H1 (cell line): ENCODE data around the gene LCN6. TPM values are rescaled to one million over a fixed set of nuclear protein-coding genes. Genes with fewer than 3 reads are reported as not detected.

ENCODE experiments used
- CTCF ChIA-PET: fragments of 300-600 bp; sonication (Branson Sonifier 250); formaldehyde crosslinking; loops from one replicate; lab custom pipeline; 2021; ENCODE audit not compliant: partially characterized antibody; lab: Charles Lee
- POLR2A ChIA-PET: fragments of 300-600 bp; sonication (Branson Sonifier 250); formaldehyde crosslinking; loops from one replicate; lab custom pipeline; 2021; ENCODE audit warnings: inconsistent platforms; ENCODE audit not compliant: partially characterized antibody; lab: Charles Lee
- DNase-seq, 2 experiments: peaks; one replicate each; pipeline versions ENCODE4 v3.0.0 to v3.0.0-alpha.2; 2010 to 2022; ENCODE audit warnings: low spot score in 2 of 2, low read depth in 1 of 2, mixed read lengths in 1 of 2
- FAIRE-seq: peaks from 2 replicates; lab custom pipeline; 2011; peaks lifted over from hg19 to GRCh38; lab: Jason Lieb, UNC
- H2AFZ ChIP-seq: 2 replicates; pipeline ENCODE4 v1.8.1; 2012; ENCODE audit warnings: low read length, inconsistent platforms
- H2AK5ac ChIP-seq: 2 replicates; pipeline ENCODE4 v1.6.1; 2013; ENCODE audit warnings: low read depth, low read length
- H2BK120ac ChIP-seq: replicated peaks from 2 replicates; pipeline ENCODE3; 2013; ENCODE audit warnings: low read depth, low read length, inconsistent platforms
- H2BK12ac ChIP-seq: 2 replicates; pipeline ENCODE4 v1.6.1; 2013; ENCODE audit warnings: low read depth, low read length
- H2BK15ac ChIP-seq: 2 replicates; pipeline ENCODE4 v1.6.1; 2013; ENCODE audit warnings: low read length
- H2BK20ac ChIP-seq: 2 replicates; pipeline ENCODE4 v1.6.1; 2013; ENCODE audit warnings: low read length
- H2BK5ac ChIP-seq: 2 replicates; pipeline ENCODE4 v1.6.1; 2013; ENCODE audit warnings: low read depth, low read length
- H3K14ac ChIP-seq: 2 replicates; pipeline ENCODE4 v1.6.1; 2013; ENCODE audit warnings: inconsistent platforms; ENCODE audit not compliant: insufficient read length
- H3K18ac ChIP-seq: 2 replicates; pipeline ENCODE4 v1.6.1; 2013; ENCODE audit warnings: low read length; ENCODE audit errors: extremely low read depth
- H3K23ac ChIP-seq: 2 replicates; pipeline ENCODE4 v1.6.1; 2013; ENCODE audit warnings: inconsistent platforms; ENCODE audit not compliant: insufficient read length
- H3K23me2 ChIP-seq: 2 replicates; pipeline ENCODE4 v1.6.1; 2013; ENCODE audit warnings: low read depth, low read length
- H3K27ac ChIP-seq: 2 replicates; pipeline ENCODE4 v1.6.1; 2011; ENCODE audit warnings: low read depth, low read length, inconsistent platforms
- H3K27me3 ChIP-seq, 4 experiments: replicated peaks in 1 of 4; 1 replicate in 1 of 4; 2 replicates in 3 of 4; pipeline versions ENCODE4 v1.6.1 to v1.8.1; 2011 to 2013; ENCODE audit warnings: low read length in 3 of 4, mild to moderate bottlenecking in 3 of 4, inconsistent platforms in 2 of 4, mixed read lengths in 2 of 4, moderate library complexity in 1 of 4; ENCODE audit not compliant: control insufficient read depth in 3 of 4, insufficient read depth in 3 of 4; ENCODE audit errors: extremely low read depth in 1 of 4
- H3K36me3 ChIP-seq, 4 experiments: 2 replicates each; pipeline versions ENCODE4 v1.6.1 to v1.8.1; 2011 to 2013; ENCODE audit warnings: mild to moderate bottlenecking in 4 of 4, low read length in 3 of 4, moderate library complexity in 2 of 4, control low read depth in 1 of 4, inconsistent platforms in 1 of 4; ENCODE audit not compliant: insufficient read depth in 4 of 4, control insufficient read depth in 2 of 4
- H3K4ac ChIP-seq: replicated peaks from 2 replicates; pipeline ENCODE3; 2013; ENCODE audit warnings: low read length, low read depth, mixed read lengths, inconsistent platforms; ENCODE audit not compliant: insufficient read length
- H3K4me1 ChIP-seq, 4 experiments: replicated peaks in 1 of 4; 1 replicate in 1 of 4; 2 replicates in 3 of 4; pipeline versions ENCODE4 v1.6.1 to v1.8.1; 2011 to 2013; ENCODE audit warnings: low read length in 3 of 4, inconsistent platforms in 2 of 4, mixed read lengths in 1 of 4; ENCODE audit not compliant: insufficient read depth in 4 of 4, control insufficient read depth in 3 of 4
- H3K4me2 ChIP-seq, 2 experiments: 2 replicates each; pipeline versions ENCODE4 v1.6.1 to v1.8.1; 2011 to 2013; ENCODE audit warnings: low read depth in 2 of 2, low read length in 2 of 2, control low read depth in 1 of 2, inconsistent platforms in 1 of 2, mild to moderate bottlenecking in 1 of 2; ENCODE audit not compliant: insufficient read depth in 1 of 2
- H3K4me3 ChIP-seq, 4 experiments: fragments of 200-600, 300-600 bp in 1 of 4; sonication (generic), shearing (Covaris generic), sonication (Bioruptor Twin) in 1 of 4; 2 replicates each; pipeline versions ENCODE4 v1.5.1 to v1.8.1; 2011 to 2016; ENCODE audit warnings: low read length in 4 of 4, low read depth in 3 of 4, control low read depth in 2 of 4, inconsistent platforms in 2 of 4, mild to moderate bottlenecking in 2 of 4, mixed read lengths in 1 of 4, moderate library complexity in 1 of 4; ENCODE audit not compliant: insufficient read depth in 2 of 4; ENCODE audit errors: extremely low read depth in 1 of 4
- H3K56ac ChIP-seq: replicated peaks from 2 replicates; pipeline ENCODE3; 2013; ENCODE audit warnings: low read depth, mild to moderate bottlenecking, mixed read lengths, low read length, inconsistent platforms; ENCODE audit not compliant: insufficient read length
- H3K79me1 ChIP-seq: 2 replicates; pipeline ENCODE4 v1.6.1; 2013; ENCODE audit warnings: low read depth, low read length, control low read depth
- H3K79me2 ChIP-seq, 2 experiments: 2 replicates each; pipeline versions ENCODE4 v1.6.1 to v1.8.1; 2012 to 2013; ENCODE audit warnings: low read length in 2 of 2, mild to moderate bottlenecking in 2 of 2, inconsistent platforms in 1 of 2; ENCODE audit not compliant: insufficient read depth in 2 of 2, control insufficient read depth in 1 of 2
- H3K9ac ChIP-seq, 4 experiments: replicated peaks in 1 of 4; 1 replicate in 1 of 4; 2 replicates in 3 of 4; pipeline versions ENCODE4 v1.6.1 to v1.8.1; 2011 to 2013; ENCODE audit warnings: low read depth in 3 of 4, low read length in 3 of 4, control low read depth in 2 of 4, mild to moderate bottlenecking in 2 of 4, moderate library complexity in 2 of 4, inconsistent platforms in 1 of 4; ENCODE audit errors: extremely low read depth in 1 of 4
- H3K9me3 ChIP-seq, 2 experiments: 2 replicates each; pipeline versions ENCODE4 v1.6.1 to v1.8.1; 2012 to 2013; ENCODE audit warnings: mild to moderate bottlenecking in 2 of 2, moderate library complexity in 2 of 2, control low read depth in 1 of 2, inconsistent platforms in 1 of 2, low read depth in 1 of 2, low read length in 1 of 2, mixed read lengths in 1 of 2; ENCODE audit not compliant: insufficient read depth in 2 of 2
- H4K20me1 ChIP-seq, 2 experiments: replicated peaks in 1 of 2; 2 replicates each; pipeline versions ENCODE3 to v1.8.1; 2011 to 2013; ENCODE audit warnings: inconsistent platforms in 2 of 2, low read length in 2 of 2, mild to moderate bottlenecking in 1 of 2; ENCODE audit not compliant: insufficient read depth in 2 of 2, control insufficient read depth in 1 of 2
- H4K5ac ChIP-seq: 2 replicates; pipeline ENCODE4 v1.6.1; 2013; ENCODE audit warnings: low read length, low read depth, mixed read lengths, inconsistent platforms; ENCODE audit not compliant: insufficient read length
- H4K8ac ChIP-seq: 2 replicates; pipeline ENCODE4 v1.8.0; 2013; ENCODE audit warnings: mild to moderate bottlenecking, moderate library complexity, low read length, inconsistent platforms; ENCODE audit not compliant: insufficient read depth; ENCODE audit errors: extremely low read depth
- H4K91ac ChIP-seq: replicated peaks from 2 replicates; pipeline ENCODE3; 2013; ENCODE audit warnings: low read length, mixed read lengths, inconsistent platforms; ENCODE audit not compliant: insufficient read length
- ASH2L ChIP-seq: fragments of 200-600, 300-600 bp; sonication (generic); IDR thresholded peaks from one replicate; pipeline ENCODE4 v1.7.1; 2017; ENCODE audit warnings: low read length
- BCL11A ChIP-seq, 2 experiments: IDR thresholded peaks; one replicate each; pipeline ENCODE4 v1.6.1; 2011; ENCODE audit warnings: low read depth in 2 of 2, low read length in 2 of 2, mild to moderate bottlenecking in 2 of 2
- BRCA1 ChIP-seq: IDR thresholded peaks from 2 replicates; pipeline ENCODE4 v1.6.1; 2012; ENCODE audit warnings: low read depth, low read length, improper control_type of control experiment
- CBX5 ChIP-seq: fragments of 300-800, 300-1000 bp; sonication (generic); IDR thresholded peaks from 2 replicates; pipeline ENCODE4 v1.7.1; 2016; ENCODE audit warnings: antibody characterized with exemption, low read length, low read depth
- CBX8 ChIP-seq: fragments of 300-800, 300-1000 bp; sonication (generic); IDR thresholded peaks from 2 replicates; pipeline ENCODE4 v1.7.1; 2016; ENCODE audit warnings: low read depth, low read length, borderline replicate concordance
- EZH2 ChIP-seq: fragments of 200-600 bp; sonication (generic); IDR thresholded peaks from 2 replicates; pipeline ENCODE4 v1.7.1; 2012; ENCODE audit warnings: low read depth, mild to moderate bottlenecking, moderate library complexity, low read length, inconsistent platforms; ENCODE audit not compliant: severe bottlenecking
- GABPA ChIP-seq: IDR thresholded peaks from 2 replicates; pipeline ENCODE4 v1.6.1; 2011; ENCODE audit warnings: mild to moderate bottlenecking, low read length, moderate library complexity, borderline replicate concordance; ENCODE audit not compliant: insufficient read depth
- GTF2F1 ChIP-seq: IDR thresholded peaks from 2 replicates; pipeline ENCODE4 v1.6.1; 2012; ENCODE audit warnings: low read depth, low read length, improper control_type of control experiment, borderline replicate concordance
- JUND ChIP-seq: IDR thresholded peaks from 2 replicates; pipeline ENCODE4 v1.6.1; 2011; ENCODE audit warnings: mild to moderate bottlenecking, improper control_type of control experiment, low read length
- MAFK ChIP-seq: IDR thresholded peaks from 2 replicates; pipeline ENCODE4 v1.6.1; 2012; ENCODE audit warnings: low read depth, mild to moderate bottlenecking, improper control_type of control experiment, low read length
- MAX ChIP-seq: IDR thresholded peaks from 2 replicates; pipeline ENCODE4 v1.6.1; 2012; ENCODE audit warnings: inconsistent platforms
- POLR2A ChIP-seq, 2 experiments: IDR thresholded peaks; 1 replicate in 1 of 2; 2 replicates in 1 of 2; pipeline ENCODE4 v1.6.1; 2011; ENCODE audit warnings: low read depth in 2 of 2, low read length in 2 of 2, mild to moderate bottlenecking in 2 of 2; ENCODE audit errors: control extremely low read depth in 1 of 2
- RFX5 ChIP-seq: IDR thresholded peaks from 2 replicates; pipeline ENCODE4 v1.6.1; 2011; ENCODE audit warnings: low read depth, low read length, improper control_type of control experiment, borderline replicate concordance
- TBP ChIP-seq: IDR thresholded peaks from 2 replicates; pipeline ENCODE4 v1.6.1; 2011; ENCODE audit warnings: low read depth, low read length, improper control_type of control experiment
- ZNF274 ChIP-seq: IDR thresholded peaks from 2 replicates; pipeline ENCODE4 v1.7.0; 2012; ENCODE audit warnings: low read length, borderline replicate concordance; ENCODE audit errors: extremely low read depth
- WGBS, 2 experiments: shearing (Covaris generic) in 1 of 2; methylation state at CpG; one replicate each; pipeline versions ENCODE4 v1.1.6 to v1.1.7; 2013 to 2015; ENCODE audit warnings: low lambda C conversion rate in 2 of 2, mixed read lengths in 2 of 2, inconsistent platforms in 1 of 2, low coverage in 1 of 2, missing lambda C conversion rate in 1 of 2; ENCODE audit not compliant: insufficient replicate concordance in 2 of 2, insufficient coverage in 1 of 2, insufficient read length in 1 of 2; ENCODE audit errors: extremely low coverage in 1 of 2, missing lambda C conversion rate in 1 of 2; 5-methylcytosine and 5-hydroxymethylcytosine counted together
- polyA plus RNA-seq, 7 experiments: library from polyadenylated mRNA; depleted of rRNA in 3 of 7; stranded (reverse) in 5 of 7; unstranded in 2 of 7; fragments of >200 nt in 5 of 7; fragments of 200-250 nt in 2 of 7; gene quantifications; 1 replicate in 5 of 7; 2 replicates in 1 of 7; 4 replicates in 1 of 7; pipeline versions ENCODE4 v1.2.1 to v1.2.3, GENCODE V29; 2011 to 2013; ENCODE audit warnings: missing spikeins in 2 of 7, mixed read lengths in 2 of 7
- total RNA-seq: library from RNA; stranded (reverse); fragmentation: NEBNext Ultra II Directional; extraction: Animal tissue kit (Norgen Biotek cat#: 25700); gene quantifications from 2 replicates; pipeline ENCODE4 v1.2.1, GENCODE V29; 2021

LCN6 gene
- total and polyA plus RNA-seq, 2 of the 8 experiments (the other 6 are each of a cell fraction or from before 2014, with no cell fraction given): not detected

GRCh38 chr9:136777359-136777758 is 29.0 kb upstream of the LCN6 start:
- Histone ChIP-seq H3K23me2 (no peaks in the 10 kb centered on the region), H4K91ac (no peak overlapping the region)
- WGBS, 2 experiments: 91% methylated on average over 14 of the region's 14 CpGs; no CpG with 5 or more reads in 1 of the 2 experiments

More at GRCh38 chr9:136777359-136777758, 29.0 kb upstream of the LCN6 start:
- Histone ChIP-seq H2AK5ac (no peak overlapping the region), H3K23ac (no peak overlapping the region), H3K56ac (no peak overlapping the region), H3K4ac (no peak overlapping the region), H2BK5ac (no peak overlapping the region), H4K5ac (no peak overlapping the region), H2BK15ac (no peak overlapping the region), H3K79me2 (no peaks in the 10 kb centered on the region), H3K4me1 (no peaks in the 10 kb centered on the region), H3K14ac (no peak overlapping the region), H3K79me1 (no peaks in the 10 kb centered on the region), H3K18ac (no peak overlapping the region), H3K9me3 (peaks cover 0 to 7% of the 10 kb centered on the region in 2 experiments), H3K36me3 (no peaks in the 10 kb centered on the region), H3K4me2 (no peak overlapping the region), H3K27me3 (peaks cover 0 to 4% (median 1%) of the 10 kb centered on the region in 4 experiments; a peak in 3 of 7 replicates), H2BK120ac (no peak overlapping the region), H3K9ac (no peak overlapping the region), H4K20me1 (no peaks in the 10 kb centered on the region), H4K8ac (no peak overlapping the region), H2BK20ac (no peak overlapping the region), H3K4me3 (no peak overlapping the region), H2BK12ac (no peak overlapping the region), H2AFZ (no peak overlapping the region), H3K27ac (no peak overlapping the region)
- ChIA-PET POLR2A (interaction anchor here (0.6 to 1.7 kb wide), 4 partner anchors 31 to 79 kb away, joined by 3 to 6 read pairs (median 3); partner anchors contain the start of gene RABL6), CTCF (interaction anchor here (0.9 to 8.0 kb wide), 13 partner anchors 10 to 258 kb away, joined by 3 to 88 read pairs (median 5); partner anchors contain the start of genes AJM1, LCN10, LCN15 and LCN8)
- DNase-seq: no peak
- FAIRE-seq: no peak
- no peak for TF ChIP-seq RFX5
- no peak for TF ChIP-seq TBP
- no peak for TF ChIP-seq ZNF274
- no peak for TF ChIP-seq EZH2
- TF ChIP-seq JUND: no peak
- no peak for TF ChIP-seq CBX5
- TF ChIP-seq BCL11A (IDR thresholded peaks at IDR 0.05; ENCODE audit: low read depth in 2 of 2, low read length in 2 of 2): no peak
- no peak for TF ChIP-seq GABPA
- TF ChIP-seq BRCA1: no peak
- no peak for TF ChIP-seq MAX
- TF ChIP-seq POLR2A (IDR thresholded peaks at IDR 0.05; ENCODE audit: control extremely low read depth in 1 of 2, low read depth in 2 of 2, low read length in 2 of 2): no peak
- TF ChIP-seq ASH2L: no peak
- TF ChIP-seq GTF2F1: no peak
- TF ChIP-seq CBX8: no peak
- TF ChIP-seq MAFK: no peak
